Stomach (tissue), 4 donors: ENCODE measurements around the gene TMEM72.

Source experiments
- POLR2A ChIP-seq, 4 donors: fragments of 450-650 bp; IDR thresholded peaks; one replicate each; pipeline ENCODE4 v1.6.1; 2016; ENCODE audit warnings: antibody characterized with exemption in 4 of 4, control low read depth in 2 of 4, mild to moderate bottlenecking in 1 of 4, moderate library complexity in 1 of 4
- TF ChIP-seq, protein P1 (sequence below), 7 experiments: fragments of 450-650 bp in 4 of 7; fragments of 200-600 bp in 3 of 7; sonication (generic) in 3 of 7; IDR thresholded peaks; one replicate each; pipeline ENCODE4 v1.5.1; 2016 to 2019; ENCODE audit warnings: antibody characterized with exemption in 7 of 7, control low read depth in 2 of 7, mild to moderate bottlenecking in 1 of 7

- TF ChIP-seq, protein P1, sequence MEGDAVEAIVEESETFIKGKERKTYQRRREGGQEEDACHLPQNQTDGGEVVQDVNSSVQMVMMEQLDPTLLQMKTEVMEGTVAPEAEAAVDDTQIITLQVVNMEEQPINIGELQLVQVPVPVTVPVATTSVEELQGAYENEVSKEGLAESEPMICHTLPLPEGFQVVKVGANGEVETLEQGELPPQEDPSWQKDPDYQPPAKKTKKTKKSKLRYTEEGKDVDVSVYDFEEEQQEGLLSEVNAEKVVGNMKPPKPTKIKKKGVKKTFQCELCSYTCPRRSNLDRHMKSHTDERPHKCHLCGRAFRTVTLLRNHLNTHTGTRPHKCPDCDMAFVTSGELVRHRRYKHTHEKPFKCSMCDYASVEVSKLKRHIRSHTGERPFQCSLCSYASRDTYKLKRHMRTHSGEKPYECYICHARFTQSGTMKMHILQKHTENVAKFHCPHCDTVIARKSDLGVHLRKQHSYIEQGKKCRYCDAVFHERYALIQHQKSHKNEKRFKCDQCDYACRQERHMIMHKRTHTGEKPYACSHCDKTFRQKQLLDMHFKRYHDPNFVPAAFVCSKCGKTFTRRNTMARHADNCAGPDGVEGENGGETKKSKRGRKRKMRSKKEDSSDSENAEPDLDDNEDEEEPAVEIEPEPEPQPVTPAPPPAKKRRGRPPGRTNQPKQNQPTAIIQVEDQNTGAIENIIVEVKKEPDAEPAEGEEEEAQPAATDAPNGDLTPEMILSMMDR (IDR thresholded peaks at IDR 0.05) = no peak
- no peak for TF ChIP-seq POLR2A (IDR thresholded peaks at IDR 0.05)
These were observed 51.0 kb downstream of the TMEM72 start for GRCh38 chr10:44961931-44962750.
